Measurements from ENCODE around the gene SAMD4A. TPM values are rescaled to one million over a fixed set of nuclear protein-coding genes. Genes with fewer than 3 reads are reported as not detected.
A peak's percentile ranks its signal among the peaks of the same experiment; 100 is the strongest.

Gene SAMD4A
- polyA plus RNA-seq, 3 donors, result 3.2 to 8.6 (median 4.2) TPM

DNA sequence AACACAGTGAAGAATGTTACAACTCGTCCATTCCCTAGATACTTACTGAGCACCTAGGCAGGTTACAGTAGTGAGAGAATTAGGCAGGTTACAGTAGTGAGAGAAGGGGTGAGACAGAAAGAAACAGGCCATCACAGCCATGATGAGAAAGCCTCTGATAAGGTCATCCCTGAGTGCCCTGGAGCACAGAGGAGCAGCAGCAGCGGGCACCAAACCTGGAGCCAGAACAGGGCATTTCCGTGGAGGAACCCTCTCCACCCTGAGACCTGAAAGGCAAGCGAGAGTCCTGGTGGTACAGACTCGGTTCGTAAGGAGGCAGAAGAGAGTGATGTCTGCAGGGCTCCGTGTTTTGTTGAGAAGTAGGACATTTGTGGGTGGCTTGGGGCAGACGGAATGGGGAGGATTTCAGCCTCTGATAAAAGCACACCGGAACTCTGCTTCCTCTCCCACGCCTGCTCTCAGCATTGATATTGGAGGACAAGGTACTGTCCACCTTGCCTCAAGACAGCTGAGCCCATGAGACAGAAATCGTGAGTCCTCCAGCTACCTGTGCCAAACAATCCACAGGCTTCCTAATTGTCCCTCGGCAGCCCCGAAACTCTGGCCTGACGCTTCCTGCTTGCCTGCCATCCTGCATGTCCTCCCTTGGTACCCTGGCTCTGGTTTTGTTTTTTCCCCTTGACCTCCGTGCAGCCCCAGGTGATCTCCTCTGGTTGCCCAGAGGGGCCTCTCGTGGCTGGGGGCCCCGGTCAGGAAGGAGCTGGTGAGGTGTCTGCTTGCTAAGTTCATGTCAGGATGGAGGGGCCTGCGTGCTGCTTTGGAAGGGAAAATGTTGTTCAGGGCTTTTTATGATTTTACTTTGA, 199.6 kb downstream of the SAMD4A start:
- peak overlapping the region; percentile 29 for H2AFZ ChIP-seq (ENCODE audit: insufficient read depth, low read depth, low read length, poor library complexity, severe bottlenecking)
- TF ChIP-seq, protein P1, sequence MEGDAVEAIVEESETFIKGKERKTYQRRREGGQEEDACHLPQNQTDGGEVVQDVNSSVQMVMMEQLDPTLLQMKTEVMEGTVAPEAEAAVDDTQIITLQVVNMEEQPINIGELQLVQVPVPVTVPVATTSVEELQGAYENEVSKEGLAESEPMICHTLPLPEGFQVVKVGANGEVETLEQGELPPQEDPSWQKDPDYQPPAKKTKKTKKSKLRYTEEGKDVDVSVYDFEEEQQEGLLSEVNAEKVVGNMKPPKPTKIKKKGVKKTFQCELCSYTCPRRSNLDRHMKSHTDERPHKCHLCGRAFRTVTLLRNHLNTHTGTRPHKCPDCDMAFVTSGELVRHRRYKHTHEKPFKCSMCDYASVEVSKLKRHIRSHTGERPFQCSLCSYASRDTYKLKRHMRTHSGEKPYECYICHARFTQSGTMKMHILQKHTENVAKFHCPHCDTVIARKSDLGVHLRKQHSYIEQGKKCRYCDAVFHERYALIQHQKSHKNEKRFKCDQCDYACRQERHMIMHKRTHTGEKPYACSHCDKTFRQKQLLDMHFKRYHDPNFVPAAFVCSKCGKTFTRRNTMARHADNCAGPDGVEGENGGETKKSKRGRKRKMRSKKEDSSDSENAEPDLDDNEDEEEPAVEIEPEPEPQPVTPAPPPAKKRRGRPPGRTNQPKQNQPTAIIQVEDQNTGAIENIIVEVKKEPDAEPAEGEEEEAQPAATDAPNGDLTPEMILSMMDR (IDR thresholded peaks at IDR 0.05), result no peak
- peak overlapping the region in 1 of 7 donors; percentile 63 for H3K27ac Mint-ChIP-seq
- H3K4me1 Mint-ChIP-seq, result no peaks in the 10 kb centered on the region
- H3K27me3 Mint-ChIP-seq (ENCODE audit: low read depth in 3 of 3), result peaks cover 9 to 11% (median 10%) of the 10 kb centered on the region in 3 donors
- no peaks in the 10 kb centered on the region for H3K4me1 ChIP-seq (ENCODE audit: control insufficient read depth in 1 of 2, insufficient read depth in 2 of 2, low read length in 2 of 2)
- H3K27me3 ChIP-seq (ENCODE audit: control insufficient read depth in 2 of 2, insufficient read depth in 2 of 2, low read length in 2 of 2), result peaks cover 0 to 5% of the 10 kb centered on the region in 2 donors
- H4K20me1 ChIP-seq (ENCODE audit: insufficient read depth, low read length), result no peaks in the 10 kb centered on the region
- intact Hi-C loops (cut with micrococcal nuclease), result no loop called here
- H3K9me3 Mint-ChIP-seq, result no peaks in the 10 kb centered on the region
- H3K4me2 ChIP-seq (replicated peaks; ENCODE audit: extremely low read depth, low read length, poor library complexity, severe bottlenecking), result no peak overlapping the region
- H3K36me3 ChIP-seq (replicated peaks in 1 of 2; ENCODE audit: control insufficient read depth in 1 of 2, insufficient read depth in 2 of 2, low read length in 2 of 2), result no peaks in the 10 kb centered on the region
- no peaks in the 10 kb centered on the region for H3K79me2 ChIP-seq (ENCODE audit: insufficient read depth, low read length)
- no peaks in the 10 kb centered on the region for H3K9me3 ChIP-seq (replicated peaks in 1 of 2; ENCODE audit: control insufficient read depth in 1 of 2, insufficient read depth in 1 of 2, low read length in 2 of 2)
- no peak for DNase-seq
- H3K4me3 Mint-ChIP-seq, result no peak overlapping the region
- WGBS (ENCODE audit: insufficient coverage), result 46% methylated on average over 16 of the region's 18 CpGs
- H3K27ac ChIP-seq (ENCODE audit: low read depth in 1 of 2, low read length in 2 of 2), result no peak overlapping the region
- H3K9ac ChIP-seq (ENCODE audit: insufficient read depth, low read length, poor library complexity, severe bottlenecking), result no peak overlapping the region
- H3K36me3 Mint-ChIP-seq, result no peaks in the 10 kb centered on the region
- no peak overlapping the region for H3K4me3 ChIP-seq (replicated peaks in 1 of 3; ENCODE audit: low read depth in 2 of 3, low read length in 3 of 3)

- Histone ChIP-seq H3K79me2 (ENCODE audit: insufficient read depth, low read length) (no peaks in the 10 kb centered on the region), H3K27ac (ENCODE audit: low read depth in 1 of 2, low read length in 2 of 2) (no peak overlapping the region), H4K20me1 (ENCODE audit: insufficient read depth, low read length) (no peaks in the 10 kb centered on the region), H3K36me3 (replicated peaks in 1 of 2; ENCODE audit: control insufficient read depth in 1 of 2, insufficient read depth in 2 of 2, low read length in 2 of 2) (no peaks in the 10 kb centered on the region), H3K27me3 (ENCODE audit: control insufficient read depth in 2 of 2, insufficient read depth in 2 of 2, low read length in 2 of 2) (peaks cover 0 to 5% of the 10 kb centered on the region in 2 donors), H3K9ac (ENCODE audit: insufficient read depth, low read length, poor library complexity, severe bottlenecking) (no peak overlapping the region), H3K4me1 (ENCODE audit: control insufficient read depth in 1 of 2, insufficient read depth in 2 of 2, low read length in 2 of 2) (no peaks in the 10 kb centered on the region), H3K4me3 (replicated peaks in 1 of 3; ENCODE audit: low read depth in 2 of 3, low read length in 3 of 3) (no peak overlapping the region), H3K9me3 (replicated peaks in 1 of 2; ENCODE audit: control insufficient read depth in 1 of 2, insufficient read depth in 1 of 2, low read length in 2 of 2) (no peaks in the 10 kb centered on the region), H3K4me2 (replicated peaks; ENCODE audit: extremely low read depth, low read length, poor library complexity, severe bottlenecking) (no peak overlapping the region), H2AFZ (ENCODE audit: insufficient read depth, low read depth, low read length, poor library complexity, severe bottlenecking) (no peak overlapping the region)
- WGBS (ENCODE audit: insufficient coverage), result 81% methylated on average over 5 of the region's 10 CpGs
- no peak for DNase-seq
- Mint-ChIP-seq H3K4me1 (no peaks in the 10 kb centered on the region), H3K9me3 (no peaks in the 10 kb centered on the region), H3K27me3 (ENCODE audit: low read depth in 3 of 3) (peaks cover 9 to 13% (median 12%) of the 10 kb centered on the region in 3 donors), H3K36me3 (no peaks in the 10 kb centered on the region), H3K27ac (peak overlapping the region in 1 of 7 donors; percentile 72), H3K4me3 (no peak overlapping the region)
- TF ChIP-seq, protein P1 (IDR thresholded peaks at IDR 0.05), result no peak
- intact Hi-C loops (cut with micrococcal nuclease), result no loop called here
Observed at GRCh38 chr14:54767139-54767431, 200.2 kb downstream of the SAMD4A start.
